Activated T-cell treated with anti-CD3 and anti-CD28 coated beads for 48 hours (primary cell): ENCODE data around the gene LAMB4.

ENCODE experiments used
- DNase-seq: peaks from one replicate; pipeline ENCODE4 v3.0.0-alpha.2; 2020; ENCODE audit warnings: low read depth

The LAMB4 gene

DNA sequence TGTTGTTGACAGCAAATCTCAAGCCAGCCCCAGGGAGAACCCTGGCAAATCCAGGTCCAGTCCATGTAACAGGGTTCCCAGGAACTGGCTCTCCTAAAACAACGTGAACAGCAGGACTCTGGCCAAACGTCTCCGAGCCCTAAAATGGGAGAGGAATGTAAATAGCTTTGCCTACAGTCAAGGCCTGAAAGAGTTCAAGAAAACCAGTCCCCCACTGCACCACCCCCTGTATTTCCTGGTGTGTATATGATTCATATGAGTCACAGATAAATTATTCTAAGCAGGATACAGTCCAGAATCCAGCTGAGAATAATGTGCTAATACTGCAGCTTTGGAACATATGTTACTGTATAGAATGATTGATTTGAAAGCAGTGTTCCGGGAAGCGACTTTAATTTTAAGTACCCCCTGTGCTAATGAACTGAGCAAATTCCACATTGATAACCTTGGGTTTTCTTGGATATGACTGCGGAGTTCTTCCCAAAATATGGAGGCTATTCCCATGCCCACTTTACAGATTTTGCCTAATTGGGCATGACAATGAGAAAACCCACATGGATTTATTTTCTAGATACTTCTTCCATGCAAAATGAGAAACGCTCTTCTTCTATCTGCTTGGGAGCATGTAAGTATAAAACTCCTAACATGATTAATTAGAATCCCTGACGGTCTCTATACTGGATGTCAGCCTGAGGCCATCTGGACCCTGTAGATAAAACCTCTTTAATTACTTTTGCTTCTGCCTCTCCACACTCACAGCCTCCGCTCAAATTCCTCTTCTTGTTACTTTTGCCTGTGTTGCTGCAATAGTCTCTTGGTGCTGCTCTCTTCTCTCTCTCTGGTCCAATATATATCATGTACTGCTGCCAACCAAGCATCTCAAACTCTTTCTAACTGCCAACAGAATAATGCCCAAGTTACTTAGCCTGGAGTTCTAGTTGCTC is 50.2 kb downstream of the LAMB4 start:
- no peak for DNase-seq

- DNase-seq: no peak
Observed at GRCh38 chr7:108079276-108079647, 50.9 kb downstream of the LAMB4 start.

GRCh38 chr7:108078691-108079090 is 51.5 kb downstream of the LAMB4 start:
- no peak for DNase-seq

DNA sequence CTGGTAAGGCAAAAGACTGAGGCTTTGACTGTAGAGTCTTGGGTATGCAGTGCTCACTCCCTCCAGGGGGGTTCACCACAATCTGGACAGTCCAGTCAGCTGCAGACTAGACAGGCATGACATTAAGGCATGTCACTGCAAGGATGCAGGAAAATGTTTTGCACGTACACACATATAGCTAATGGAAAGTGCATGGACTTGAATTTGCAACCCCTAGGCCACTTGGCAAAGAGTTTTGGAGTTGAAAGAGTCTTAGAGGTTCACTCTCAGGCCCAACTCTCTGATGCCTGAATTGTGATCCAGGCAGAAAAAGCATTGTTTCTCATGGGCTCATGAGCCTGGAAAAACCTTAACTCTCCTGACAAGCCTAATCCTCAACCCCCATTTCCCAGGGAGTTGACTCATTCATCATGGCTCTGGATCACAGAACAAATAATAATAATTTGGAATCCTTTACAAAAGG is 51.9 kb downstream of the LAMB4 start:
- DNase-seq: no peak

- no peak for DNase-seq
Observed at GRCh38 chr7:108077709-108078108, 52.5 kb downstream of the LAMB4 start.

DNA sequence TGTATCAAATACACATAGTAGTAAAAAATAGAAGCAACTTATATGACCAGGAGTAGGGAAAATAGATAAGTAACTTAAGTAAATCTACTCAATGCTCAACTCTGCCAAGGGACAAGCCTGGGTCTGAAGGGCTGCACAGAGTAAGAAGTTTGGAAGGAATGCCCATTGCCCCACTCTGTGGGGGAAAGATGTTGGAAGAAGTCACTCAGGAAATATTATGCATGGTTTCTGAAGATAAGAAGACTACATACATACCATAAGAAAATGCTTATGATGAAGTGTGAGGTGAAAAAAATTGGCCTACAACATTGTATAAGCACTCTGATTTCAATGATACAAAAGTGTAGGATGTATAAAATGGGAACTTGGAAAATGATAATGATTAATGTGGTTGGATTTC is 54.0 kb downstream of the LAMB4 start:
- no peak for DNase-seq

DNA sequence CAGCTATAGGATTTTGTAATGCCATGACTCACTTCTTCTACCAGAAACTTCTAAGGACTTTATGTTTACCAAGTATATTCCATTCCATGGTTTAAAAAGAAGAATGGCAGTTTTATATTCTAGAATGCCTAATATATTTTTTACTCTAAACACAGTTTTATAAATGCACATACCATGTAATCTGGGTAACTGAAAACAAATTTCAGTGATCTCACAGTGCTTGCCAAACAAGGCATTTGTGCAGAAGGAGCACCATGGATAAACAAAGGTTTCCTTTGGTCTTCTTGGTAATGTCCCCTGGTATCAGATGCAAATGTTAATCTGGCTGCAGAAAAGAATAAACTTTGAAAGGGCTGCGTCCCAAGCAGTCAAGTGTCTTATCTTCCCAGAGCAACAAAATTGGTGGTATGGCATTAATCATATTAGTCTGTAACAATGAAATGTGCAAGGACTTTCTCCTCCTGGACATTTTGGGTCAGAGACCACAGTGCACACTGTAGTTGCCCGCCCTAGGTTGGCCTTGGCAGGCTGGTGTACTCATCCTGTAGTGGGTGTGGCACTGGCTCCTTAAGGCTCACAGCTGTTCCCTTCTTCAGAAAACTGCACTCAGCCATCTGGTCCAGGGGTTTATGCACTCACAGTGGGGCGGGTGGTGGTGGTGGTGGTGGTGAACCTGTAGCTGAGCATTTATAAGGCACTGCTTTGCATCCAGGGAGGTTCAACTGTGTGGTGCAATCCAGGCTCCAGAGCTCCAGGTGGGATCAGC is 56.7 kb downstream of the LAMB4 start:
- DNase-seq: no peak

DNA sequence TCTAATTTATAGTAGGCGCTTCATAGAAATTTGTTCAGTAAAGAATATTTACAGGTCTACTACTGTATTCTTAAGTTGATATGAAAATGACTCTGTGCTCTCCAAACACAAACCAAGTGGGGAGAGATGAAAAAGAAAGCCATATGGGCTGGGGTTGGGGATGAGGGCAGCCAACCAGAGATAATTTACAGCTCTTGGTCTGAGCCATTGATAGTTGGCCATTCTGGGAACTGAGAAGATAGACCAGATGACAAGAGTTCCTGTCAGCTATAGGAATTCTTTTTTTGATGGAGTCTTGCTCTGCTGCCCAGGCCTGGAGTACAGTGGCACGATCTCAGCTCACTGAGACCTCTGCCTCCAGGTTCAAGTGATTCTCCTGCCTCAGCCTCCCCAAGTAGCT is 57.4 kb downstream of the LAMB4 start:
- no peak for DNase-seq

DNA sequence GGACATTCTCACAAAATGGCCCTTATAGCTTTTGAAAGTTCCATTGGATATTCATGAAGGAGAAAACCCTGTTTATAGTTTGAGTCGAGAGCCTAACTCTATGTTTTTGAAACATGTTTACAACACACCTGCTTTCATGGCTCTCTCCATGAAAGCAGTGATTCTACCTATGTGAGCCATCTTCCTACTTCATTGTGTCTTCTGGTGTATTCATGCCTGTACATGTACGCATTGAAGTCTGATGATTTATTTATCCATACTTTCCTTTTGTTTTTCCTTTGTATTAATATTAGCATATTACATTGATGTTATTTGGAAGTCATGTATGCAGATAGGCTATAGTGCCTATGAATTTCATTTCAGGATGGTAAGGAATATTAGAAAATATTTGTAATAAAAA is 58.0 kb downstream of the LAMB4 start:
- DNase-seq: no peak

- DNase-seq: no peak
Observed at GRCh38 chr7:108071551-108071950, 58.6 kb downstream of the LAMB4 start.

GRCh38 chr7:108069646-108070045 is 60.5 kb downstream of the LAMB4 start:
- DNase-seq: no peak

DNA sequence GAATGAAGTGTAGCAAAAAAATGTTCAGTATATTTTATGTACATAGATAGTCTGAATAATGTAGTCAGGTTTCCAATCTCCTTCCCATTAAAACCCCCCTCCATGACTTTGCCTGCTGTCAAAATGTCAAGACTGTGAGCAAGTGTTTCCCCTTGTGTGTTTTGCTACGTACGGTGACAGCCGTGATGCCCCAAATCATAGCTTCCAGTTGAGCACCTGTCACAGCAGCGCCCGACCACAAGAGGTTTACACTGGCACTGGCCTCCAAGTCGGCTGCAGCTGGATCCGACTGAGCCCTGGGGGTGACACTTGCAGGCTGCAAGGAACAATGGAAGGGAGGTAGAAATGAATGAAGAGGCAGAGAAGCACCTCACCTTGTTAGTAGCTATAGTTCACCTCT is 62.3 kb downstream of the LAMB4 start:
- no peak for DNase-seq

GRCh38 chr7:108066486-108066885 is 63.7 kb downstream of the LAMB4 start:
- no peak for DNase-seq

GRCh38 chr7:108063520-108063933 is 66.6 kb downstream of the LAMB4 start:
- DNase-seq: no peak

DNA sequence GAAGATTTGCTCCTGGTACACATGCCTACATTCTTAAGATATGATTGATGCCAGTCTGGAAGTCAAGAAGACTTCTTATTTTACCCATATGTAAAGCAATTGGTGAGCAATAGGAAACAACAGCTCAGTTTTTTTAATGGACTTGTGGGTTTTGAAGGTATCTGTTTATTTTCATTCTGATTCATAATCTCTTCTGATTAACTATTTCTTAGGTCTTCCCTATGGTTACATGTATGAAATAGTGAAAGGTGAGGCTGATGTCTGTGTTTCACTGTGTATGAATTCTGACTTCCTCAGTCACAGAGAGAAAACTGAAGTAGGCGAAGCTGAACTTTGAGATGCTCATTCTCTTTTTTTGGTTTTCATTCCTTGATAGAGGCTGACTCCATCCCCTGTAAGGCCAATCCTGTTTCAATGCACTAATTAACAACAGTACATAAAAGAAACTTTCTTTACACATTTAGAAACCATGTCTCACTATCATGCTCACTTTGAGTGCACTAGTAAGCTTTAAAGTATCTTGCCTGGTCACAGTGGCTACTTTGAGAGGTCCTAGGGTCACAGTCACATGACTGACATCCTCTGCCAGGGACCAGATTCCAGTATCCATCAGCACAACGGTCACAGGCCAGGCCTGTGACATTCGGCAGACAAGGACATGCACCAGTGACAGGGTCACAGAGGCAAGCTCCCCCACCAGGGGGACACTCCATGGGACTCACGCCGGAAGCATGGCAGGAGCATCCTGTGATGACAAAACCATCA is 67.7 kb downstream of the LAMB4 start:
- DNase-seq: no peak

GRCh38 chr7:108059526-108059925 is 70.6 kb downstream of the LAMB4 start:
- no peak for DNase-seq

GRCh38 chr7:108057951-108058481 is 72.1 kb downstream of the LAMB4 start:
- DNase-seq: no peak

DNA sequence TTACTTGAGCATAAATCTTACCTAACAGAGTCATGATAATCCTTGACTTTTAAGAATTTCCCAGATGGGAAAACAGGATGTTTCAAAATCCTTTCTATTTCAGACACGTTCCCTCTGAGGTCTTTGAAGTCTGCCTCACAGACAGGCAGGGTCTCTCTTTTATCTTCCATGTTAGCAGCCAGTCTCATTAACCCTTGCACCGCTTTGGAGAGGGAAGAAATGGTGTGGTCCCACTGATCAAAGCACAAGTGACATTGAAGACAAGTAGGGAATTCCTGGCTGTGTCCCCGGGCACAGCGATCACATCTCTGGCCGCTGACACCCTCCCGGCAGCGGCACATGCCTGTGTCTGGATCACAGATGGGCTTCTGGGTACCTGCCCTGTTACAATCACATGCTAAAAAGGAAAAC is 74.5 kb downstream of the LAMB4 start:
- DNase-seq: no peak

GRCh38 chr7:108054537-108054936 is 75.6 kb downstream of the LAMB4 start:
- no peak for DNase-seq

DNA sequence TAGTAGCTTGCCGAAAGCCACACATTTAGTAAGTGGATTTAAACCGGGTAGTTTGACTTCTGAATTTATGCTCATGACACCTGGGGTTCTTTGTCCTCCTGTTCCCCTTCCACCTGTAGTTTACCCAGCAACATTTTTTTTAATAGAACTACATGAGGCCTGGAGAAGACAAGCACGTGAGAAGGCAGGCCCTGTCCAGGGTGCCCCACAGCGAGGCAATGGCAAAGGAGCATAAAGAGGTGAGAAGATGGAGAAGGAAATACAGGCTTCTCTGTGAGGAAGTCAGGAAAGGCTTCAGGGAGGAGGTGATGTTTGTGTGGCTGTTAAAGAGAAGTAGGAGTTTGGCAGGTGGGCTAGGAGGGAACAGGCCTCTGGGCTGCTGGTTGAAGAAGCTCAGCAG is 76.9 kb downstream of the LAMB4 start:
- no peak for DNase-seq

DNA sequence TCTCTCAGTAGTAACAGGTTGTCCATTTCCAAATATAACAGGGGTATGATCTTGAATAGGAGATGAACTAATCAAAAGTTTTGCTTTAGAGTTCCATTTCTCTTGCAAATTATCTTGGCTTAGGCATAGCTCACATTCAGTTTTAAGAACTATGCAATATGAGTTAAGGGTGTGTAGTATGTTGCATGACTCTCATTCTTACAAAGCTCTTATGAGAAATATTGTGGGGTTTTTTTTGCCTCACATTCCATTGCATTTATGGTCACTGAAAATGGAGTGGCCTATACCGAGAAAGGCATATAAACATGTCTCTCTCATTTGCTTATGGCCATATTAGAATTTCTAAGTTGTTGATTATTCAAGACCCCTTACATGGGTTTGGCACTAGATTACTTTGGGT is 78.7 kb downstream of the LAMB4 start:
- no peak for DNase-seq

GRCh38 chr7:108049962-108050361 is 80.2 kb downstream of the LAMB4 start:
- DNase-seq: no peak
